ENCODE measurements around the gene PFKL.

The PFKL gene

DNA sequence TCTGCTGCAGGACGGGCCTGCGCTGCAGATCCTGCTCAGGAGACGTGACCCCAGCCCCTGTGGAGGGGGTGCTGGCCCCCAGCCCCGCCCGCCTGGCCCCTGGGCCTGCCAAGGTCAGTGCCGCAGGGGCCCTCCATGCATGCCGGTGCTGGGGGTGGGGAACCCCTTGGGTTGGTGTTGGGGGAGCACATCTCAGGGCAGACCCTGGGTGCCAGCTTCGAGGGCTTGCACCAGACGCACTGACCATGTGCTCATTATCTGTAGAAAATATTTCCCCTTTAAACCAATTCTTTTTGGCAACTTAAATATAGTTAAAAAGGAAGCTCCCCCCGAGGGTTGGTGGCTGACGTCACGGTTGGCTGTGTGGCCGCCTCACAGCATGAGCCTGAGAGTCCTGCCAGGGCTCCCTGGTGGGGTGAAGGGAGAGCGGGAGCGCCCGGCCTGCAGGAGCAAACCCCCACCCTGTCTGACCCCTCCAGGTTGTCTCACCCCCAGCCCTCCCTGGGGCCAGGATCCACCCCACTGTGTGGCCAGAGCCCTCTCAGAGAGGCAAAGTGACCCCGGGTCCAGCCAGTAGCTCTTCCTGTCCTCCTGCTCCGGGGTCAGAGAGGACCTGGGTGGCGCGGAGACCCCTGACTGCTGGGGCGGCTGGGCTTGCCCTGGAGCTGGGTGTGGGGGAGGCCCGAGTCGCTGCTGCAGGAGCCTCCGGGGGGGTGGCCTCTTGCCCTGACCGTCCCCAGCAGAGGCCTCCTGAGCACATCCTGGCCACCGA lies 5.3 kb upstream of the PFKL start:
- TF ChIP-seq CTCF (IDR thresholded peaks at IDR 0.05): no peak

GRCh38 chr21:44295163-44295573 lies 4.7 kb upstream of the PFKL start:
- TF ChIP-seq CTCF (IDR thresholded peaks at IDR 0.05): no peak

DNA sequence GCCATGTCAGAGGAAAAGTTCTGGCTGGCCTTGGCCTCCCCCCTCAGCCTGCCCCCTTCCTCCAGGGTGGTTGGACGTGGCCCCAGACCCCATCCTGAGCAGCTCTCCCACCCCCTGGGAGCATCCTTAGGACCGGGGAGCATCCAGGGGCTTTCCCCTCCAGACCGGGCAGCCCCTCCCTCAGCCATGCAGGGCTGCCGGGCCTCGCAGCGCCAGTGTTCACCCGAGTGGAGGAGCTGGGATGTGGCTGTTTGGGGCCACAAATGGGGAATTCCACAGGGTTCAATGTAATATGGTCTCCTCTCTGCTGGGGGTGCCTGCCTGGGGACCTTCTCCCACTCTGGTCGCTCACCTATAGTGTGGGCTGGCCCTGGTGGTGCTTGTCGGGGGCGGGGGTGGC lies 4.2 kb upstream of the PFKL start:
- no peak for TF ChIP-seq CTCF (IDR thresholded peaks at IDR 0.05)

DNA sequence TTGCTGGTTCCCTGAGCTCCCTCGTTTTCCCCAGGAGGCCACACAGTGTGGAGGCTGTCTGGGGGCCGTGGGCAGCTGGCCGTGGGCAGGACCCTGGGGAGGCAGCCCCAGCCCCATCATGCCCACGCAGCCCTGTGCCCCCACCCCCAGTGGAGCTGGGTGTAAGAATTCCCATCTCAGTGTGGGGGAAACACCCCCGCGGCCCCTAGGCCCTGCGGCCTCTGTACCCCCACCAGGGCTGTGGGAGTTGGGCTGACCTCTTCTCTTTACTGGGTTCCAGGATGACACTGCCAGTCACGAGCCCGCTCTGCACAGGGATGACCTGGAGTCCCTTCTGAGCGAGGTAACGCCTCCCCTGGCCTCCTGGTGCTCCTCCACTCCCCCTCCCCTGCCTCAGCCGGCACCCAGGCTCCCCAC lies 3.7 kb upstream of the PFKL start:
- TF ChIP-seq CTCF (IDR thresholded peaks at IDR 0.05): no peak

GRCh38 chr21:44296916-44297315 lies 2.9 kb upstream of the PFKL start:
- no peak for TF ChIP-seq CTCF (IDR thresholded peaks at IDR 0.05)

- peak; percentile 65 for TF ChIP-seq CTCF (IDR thresholded peaks at IDR 0.05)
Measured at GRCh38 chr21:44297525-44298290, 2.1 kb upstream of the PFKL start.

- no peak for TF ChIP-seq CTCF (IDR thresholded peaks at IDR 0.05)
Measured at GRCh38 chr21:44298301-44298700, 1.6 kb upstream of the PFKL start.

Measured in LNCAP (cell line).